ENCODE measurements around the gene MAP2K2.
A peak's percentile ranks its signal among the peaks of the same experiment; 100 is the strongest.

Gene MAP2K2

DNA sequence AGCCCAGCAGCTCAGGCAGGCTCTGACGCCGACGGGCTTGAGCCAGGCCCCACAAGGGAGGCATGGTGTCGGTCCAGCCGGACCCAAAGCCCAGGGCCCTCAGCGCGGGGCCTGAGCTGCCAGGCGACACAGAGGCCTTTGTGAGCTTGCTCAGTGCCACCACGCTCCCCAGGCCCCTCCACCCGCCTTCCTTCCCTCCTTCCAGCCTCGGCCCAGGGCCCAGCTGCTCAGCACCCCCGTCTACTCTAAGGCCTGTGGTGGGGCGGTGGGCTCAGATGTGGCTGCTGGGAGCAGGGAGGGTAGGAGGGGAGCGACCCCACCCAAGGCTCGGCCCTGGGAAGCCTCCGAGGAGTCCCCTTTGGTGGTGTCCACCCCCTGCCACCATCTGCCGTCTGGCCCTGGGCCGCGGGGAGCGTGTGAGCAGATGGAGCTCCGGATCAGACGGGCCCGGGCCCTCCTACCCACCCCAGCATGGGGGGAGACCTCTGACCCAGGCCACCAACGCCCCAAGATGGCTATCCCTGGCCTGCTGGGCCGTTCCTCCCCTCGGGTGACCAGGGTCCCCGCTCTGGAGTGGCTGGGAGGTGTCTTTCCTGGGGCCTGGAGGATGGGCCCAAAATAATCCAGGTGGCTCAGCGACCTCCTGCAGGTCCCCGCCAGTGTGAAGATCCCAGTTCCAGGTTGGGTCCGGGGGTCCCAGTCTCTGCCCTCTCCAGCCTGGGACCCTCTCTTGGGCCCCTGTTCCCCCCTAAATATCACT, 65.0 kb downstream of the MAP2K2 start:
- peak overlapping the region; percentile 6 for H3K4me3 ChIP-seq (ENCODE audit: low read depth, low read length)
- TF ChIP-seq, protein P1, sequence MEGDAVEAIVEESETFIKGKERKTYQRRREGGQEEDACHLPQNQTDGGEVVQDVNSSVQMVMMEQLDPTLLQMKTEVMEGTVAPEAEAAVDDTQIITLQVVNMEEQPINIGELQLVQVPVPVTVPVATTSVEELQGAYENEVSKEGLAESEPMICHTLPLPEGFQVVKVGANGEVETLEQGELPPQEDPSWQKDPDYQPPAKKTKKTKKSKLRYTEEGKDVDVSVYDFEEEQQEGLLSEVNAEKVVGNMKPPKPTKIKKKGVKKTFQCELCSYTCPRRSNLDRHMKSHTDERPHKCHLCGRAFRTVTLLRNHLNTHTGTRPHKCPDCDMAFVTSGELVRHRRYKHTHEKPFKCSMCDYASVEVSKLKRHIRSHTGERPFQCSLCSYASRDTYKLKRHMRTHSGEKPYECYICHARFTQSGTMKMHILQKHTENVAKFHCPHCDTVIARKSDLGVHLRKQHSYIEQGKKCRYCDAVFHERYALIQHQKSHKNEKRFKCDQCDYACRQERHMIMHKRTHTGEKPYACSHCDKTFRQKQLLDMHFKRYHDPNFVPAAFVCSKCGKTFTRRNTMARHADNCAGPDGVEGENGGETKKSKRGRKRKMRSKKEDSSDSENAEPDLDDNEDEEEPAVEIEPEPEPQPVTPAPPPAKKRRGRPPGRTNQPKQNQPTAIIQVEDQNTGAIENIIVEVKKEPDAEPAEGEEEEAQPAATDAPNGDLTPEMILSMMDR (IDR thresholded peaks at IDR 0.05; ENCODE audit: insufficient read depth, low read length, missing control alignments), result no peak
- CTCF ChIA-PET, result interaction anchor here (2.6 kb wide), 1 partner anchor 71 kb away, joined by 7 read pairs; no protein-coding TSS in a partner anchor
- DNase-seq (ENCODE audit: low read depth, low spot score), result no peak
- POLR2A ChIA-PET, result interaction anchor here (0.5 to 1.0 kb wide), 5 partner anchors 26 to 90 kb away, joined by 3 to 5 read pairs (median 3); no protein-coding TSS in a partner anchor

DNA sequence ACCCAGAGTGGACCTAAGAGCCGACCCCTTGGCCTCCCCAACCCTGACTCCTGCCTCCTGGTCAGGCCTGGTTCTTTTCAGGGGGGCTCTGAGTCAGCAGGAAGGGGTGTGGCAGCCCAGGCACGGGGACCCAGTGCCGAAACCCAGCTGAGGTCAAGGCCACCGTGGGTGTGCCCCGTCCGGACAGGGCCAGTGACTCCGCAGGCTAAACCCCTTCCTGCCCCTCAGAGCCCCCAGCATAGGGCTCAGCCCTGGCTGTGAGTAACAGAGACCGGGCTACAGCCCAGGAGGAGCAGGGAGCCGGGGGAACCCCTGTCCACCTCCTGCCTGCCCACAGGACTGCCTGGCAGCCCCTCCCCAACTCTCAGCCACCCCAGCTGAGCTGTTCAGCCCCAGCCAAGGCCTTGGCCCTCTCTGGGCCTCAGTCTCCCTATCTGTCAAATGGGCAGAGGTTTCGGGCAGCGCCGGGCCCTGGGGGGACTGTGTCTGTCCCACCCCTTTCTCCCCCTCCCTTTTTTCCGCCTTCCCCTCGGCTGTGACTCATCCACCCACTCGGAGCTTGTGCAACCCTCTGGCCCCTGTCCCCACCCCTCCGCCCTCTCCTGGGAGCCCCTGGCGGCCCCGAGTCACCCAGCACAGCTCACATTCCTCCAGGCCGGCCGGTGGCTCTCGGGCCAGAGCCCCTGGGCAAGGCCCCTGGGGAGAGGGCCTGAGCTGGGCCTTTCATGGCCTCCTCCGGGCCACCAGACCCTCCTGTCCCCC, 65.8 kb downstream of the MAP2K2 start:
- CTCF ChIA-PET, result interaction anchor here (2.6 kb wide), 1 partner anchor 70 kb away, joined by 7 read pairs; no protein-coding TSS in a partner anchor
- TF ChIP-seq, protein P1 (IDR thresholded peaks at IDR 0.05; ENCODE audit: insufficient read depth, low read length, missing control alignments), result peak; percentile 1
- peak overlapping the region; percentile 6; the same call in 1 of the 2 replicates for H3K4me3 ChIP-seq (ENCODE audit: low read depth, low read length)
- POLR2A ChIA-PET, result interaction anchor here (0.6 to 1.0 kb wide), 4 partner anchors 25 to 89 kb away, joined by 3 to 4 read pairs (median 3); no protein-coding TSS in a partner anchor
- DNase-seq (ENCODE audit: low read depth, low spot score), result no peak

DNA sequence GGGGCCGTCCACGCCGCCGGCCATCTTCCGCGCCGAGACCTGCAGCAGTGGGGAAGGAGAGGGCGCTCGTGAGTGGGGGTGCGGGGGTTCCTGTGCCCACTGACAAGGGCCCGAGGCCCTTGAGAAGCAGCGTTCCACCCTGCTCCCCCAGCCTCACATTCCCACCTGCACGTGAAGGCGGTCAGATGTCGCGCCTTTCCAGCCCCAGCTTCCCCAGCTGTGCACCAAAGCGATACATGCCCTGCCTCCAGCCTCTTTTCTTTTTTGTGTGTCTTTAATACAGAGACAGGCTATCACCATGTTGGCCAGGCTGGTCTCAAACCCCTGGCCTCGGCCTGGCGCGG, 68.7 kb downstream of the MAP2K2 start:
- no peak overlapping the region for H3K4me3 ChIP-seq (ENCODE audit: low read depth, low read length)
- POLR2A ChIA-PET, result no interaction called here
- no peak for DNase-seq (ENCODE audit: low read depth, low spot score)
- CTCF ChIA-PET, result no interaction called here
- TF ChIP-seq, protein P1 (IDR thresholded peaks at IDR 0.05; ENCODE audit: insufficient read depth, low read length, missing control alignments), result no peak

DNA sequence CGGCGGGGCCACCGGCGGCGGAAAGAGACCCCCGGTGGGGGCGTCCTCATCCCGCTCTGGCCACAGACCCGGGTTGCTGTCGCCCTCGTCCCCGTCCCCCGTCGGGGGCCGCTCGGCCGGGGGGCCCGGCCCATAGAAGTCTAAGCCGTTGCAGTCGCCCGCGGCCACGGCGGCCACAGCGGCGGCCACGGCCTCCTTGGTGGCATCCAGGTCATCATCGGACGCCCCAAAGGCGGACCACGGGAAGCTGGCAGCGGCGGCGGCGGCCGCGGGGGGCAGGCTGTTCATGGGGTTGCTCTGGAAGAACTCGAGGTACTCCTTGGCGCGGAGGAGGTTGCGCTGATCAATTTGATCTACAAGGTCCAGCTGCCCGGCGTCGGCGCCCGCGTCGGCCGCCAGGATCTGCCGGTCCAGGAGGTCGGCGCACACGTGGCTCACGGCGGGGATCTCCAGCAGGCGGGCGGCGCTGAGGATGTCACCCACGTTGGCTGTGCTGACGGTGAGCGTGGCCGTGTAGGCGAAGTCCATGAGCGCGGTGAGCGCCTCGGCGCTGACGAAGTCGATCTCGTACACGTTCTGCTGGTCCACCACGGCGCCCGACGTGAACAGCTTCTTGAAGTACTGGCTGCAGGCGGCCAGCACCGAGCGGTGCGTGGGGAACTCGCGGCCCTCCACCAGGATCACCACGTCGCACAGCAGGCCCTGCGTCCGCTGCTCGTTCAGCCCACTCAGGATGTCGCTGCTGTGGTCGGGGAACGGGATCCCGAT, 69.3 kb downstream of the MAP2K2 start:
- DNase-seq (ENCODE audit: low read depth, low spot score), result no peak
- no peak overlapping the region for H3K4me3 ChIP-seq (ENCODE audit: low read depth, low read length)
- ChIA-PET POLR2A (no interaction called here), CTCF (no interaction called here)
- TF ChIP-seq, protein P1 (IDR thresholded peaks at IDR 0.05; ENCODE audit: insufficient read depth, low read length, missing control alignments), result no peak

DNA sequence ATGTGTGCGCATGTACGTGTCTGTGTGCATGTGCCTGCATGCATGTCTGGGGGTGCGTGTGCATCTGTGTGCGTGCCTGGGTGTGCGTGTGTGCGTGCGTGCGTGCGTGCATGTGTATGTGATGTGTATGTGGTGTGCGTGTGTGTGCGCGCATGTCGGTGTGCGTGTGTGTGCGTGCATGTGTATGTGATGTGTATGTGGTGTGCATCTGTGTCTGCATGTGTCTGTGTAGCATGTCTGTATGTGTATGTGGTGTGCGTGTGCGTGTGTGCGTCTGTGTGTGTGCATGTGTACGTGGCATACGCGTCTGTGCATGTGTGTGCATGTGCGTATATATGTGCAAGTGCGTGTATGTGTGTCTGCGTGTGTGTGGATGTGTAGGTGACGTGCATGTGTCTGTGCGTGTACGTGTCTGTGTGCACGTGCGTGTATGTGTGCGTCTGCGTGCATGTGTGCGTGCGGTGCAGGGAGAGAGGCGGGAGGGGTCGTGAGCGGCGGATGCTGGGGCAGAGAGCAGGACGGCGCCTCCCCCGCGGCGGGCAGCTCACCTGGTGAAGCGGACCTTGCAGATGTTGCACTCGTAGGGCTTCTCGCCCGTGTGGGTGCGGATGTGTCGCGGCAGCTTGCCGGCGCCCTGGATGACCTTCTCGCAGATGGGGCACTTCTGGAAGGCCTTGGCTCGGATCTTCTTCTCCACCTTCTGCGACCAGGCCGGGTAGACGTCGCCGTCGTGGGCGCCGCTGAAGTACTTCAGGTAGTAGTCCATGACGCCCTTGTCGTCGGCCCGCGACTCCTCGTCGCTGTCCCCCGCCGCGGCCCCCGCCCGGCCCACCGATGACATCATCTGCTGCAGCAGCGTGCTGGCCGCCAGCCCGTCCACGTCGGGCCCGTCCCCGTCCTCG, 70.2 kb downstream of the MAP2K2 start:
- ChIA-PET CTCF (no interaction called here), POLR2A (no interaction called here)
- no peak for DNase-seq (ENCODE audit: low read depth, low spot score)
- TF ChIP-seq, protein P1 (IDR thresholded peaks at IDR 0.05; ENCODE audit: insufficient read depth, low read length, missing control alignments), result no peak
- H3K4me3 ChIP-seq (ENCODE audit: low read depth, low read length), result no peak overlapping the region
